Measurements from ENCODE around the gene CYBA.

CYBA gene

GRCh38 chr16:88631920-88632586, 18.8 kb downstream of the CYBA start:
- DNase-seq (ENCODE audit: low read depth in 3 of 3) = no peak

- DNase-seq (ENCODE audit: low read depth in 3 of 3) = no peak
Observed at GRCh38 chr16:88631384-88631783, 19.5 kb downstream of the CYBA start.

DNA sequence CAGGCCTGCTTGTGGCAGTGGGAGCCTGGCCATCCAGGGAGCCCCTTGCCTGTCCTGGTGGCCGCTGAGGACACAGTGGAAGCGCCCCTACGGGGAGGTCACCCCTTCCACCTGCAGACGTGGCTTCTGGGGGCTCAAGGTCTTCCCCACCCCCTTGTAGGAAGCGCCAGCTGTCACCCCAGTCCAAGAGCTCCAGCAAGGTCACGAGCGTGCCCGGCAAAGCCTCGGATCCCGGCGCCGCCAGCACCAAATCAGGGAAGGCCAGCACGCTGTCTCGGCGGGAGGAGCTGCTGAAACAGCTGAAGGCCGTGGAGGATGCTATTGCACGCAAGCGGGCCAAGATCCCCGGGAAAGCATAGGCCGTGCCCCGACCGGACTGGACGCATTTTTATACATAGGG, 19.9 kb downstream of the CYBA start:
- no peak for DNase-seq (ENCODE audit: low read depth in 3 of 3)

- no peak for DNase-seq (ENCODE audit: low read depth in 3 of 3)
Observed at GRCh38 chr16:88630433-88630832, 20.4 kb downstream of the CYBA start.

DNA sequence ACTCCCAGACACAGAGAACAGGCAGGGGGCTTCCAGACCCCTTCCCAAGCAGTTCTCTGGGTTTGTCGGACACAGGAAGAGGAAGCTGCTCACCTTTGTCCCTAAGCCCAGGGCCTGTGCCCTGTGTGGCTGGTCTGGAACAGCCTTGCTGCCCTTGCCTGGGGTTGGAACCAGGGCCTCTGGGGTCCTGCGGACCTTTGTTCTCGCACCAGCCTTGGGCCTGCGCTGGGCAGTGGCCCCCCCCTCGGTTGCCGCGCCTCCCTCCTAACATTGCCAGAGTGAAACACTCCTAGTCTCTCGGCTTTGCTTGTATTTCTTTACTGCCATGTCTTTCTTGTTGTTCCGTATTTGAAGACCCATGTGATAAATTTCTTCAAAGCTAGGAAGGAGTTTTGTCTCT, 21.0 kb downstream of the CYBA start:
- no peak for DNase-seq (ENCODE audit: low read depth in 3 of 3)

- DNase-seq (ENCODE audit: low read depth in 3 of 3) = no peak
Observed at GRCh38 chr16:88628512-88628974, 22.3 kb downstream of the CYBA start.

- DNase-seq (ENCODE audit: low read depth in 3 of 3) = no peak
Observed at GRCh38 chr16:88627531-88628411, 23.1 kb downstream of the CYBA start.

- no peak for DNase-seq (ENCODE audit: low read depth in 3 of 3)
Observed at GRCh38 chr16:88626646-88627045, 24.2 kb downstream of the CYBA start.

DNA sequence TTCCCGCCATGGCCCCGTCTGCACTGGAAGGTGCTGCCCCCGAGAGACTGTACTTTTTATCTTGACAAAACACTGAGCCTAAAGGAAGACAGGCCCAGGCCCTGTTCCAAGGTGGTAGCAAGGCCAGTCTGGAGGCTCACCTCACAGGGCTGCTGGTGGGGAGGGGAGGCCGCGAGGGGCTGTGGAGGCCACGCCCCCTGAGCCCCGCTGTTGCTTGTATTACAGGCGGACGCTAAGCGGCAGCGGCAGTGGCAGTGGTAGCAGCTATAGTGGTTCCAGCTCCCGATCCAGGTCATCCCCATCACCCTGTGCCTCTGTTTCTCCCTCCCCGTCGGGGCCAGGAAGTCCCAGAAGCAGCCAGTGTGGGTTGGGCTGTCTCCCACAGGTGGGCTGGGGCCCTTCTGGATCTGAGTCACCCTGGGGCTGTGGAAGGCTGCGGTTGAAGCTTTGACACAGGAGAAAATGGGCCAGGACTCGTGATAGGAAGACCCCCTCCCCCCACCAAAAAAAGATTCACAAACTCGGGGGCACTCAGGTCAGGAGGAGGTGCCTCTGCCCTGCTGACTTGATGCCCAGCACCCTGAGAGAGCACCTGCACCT, 25.8 kb downstream of the CYBA start:
- no peak for DNase-seq (ENCODE audit: low read depth in 3 of 3)

DNA sequence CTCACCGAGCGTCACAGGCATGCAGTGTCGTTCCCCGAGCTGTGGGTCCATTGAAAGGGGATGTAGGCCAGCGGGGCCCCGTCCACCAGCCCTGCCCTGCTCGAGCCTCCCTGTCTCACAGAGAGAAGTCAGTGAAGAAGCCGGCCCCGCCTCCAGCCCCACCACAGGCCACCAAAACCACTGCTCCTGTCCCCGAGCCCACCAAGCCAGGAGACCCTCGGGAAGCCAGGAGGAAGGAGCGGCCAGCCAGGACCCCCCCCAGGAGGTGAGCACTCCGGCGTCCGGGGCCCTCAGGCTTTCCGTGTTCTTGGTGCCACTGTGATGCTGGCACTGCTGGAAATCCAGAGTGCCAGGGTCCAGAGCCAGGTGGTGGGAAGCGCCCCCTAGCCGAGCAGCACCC, 26.4 kb downstream of the CYBA start:
- no peak for DNase-seq (ENCODE audit: low read depth in 3 of 3)

- DNase-seq (ENCODE audit: low read depth in 3 of 3) = no peak
Observed at GRCh38 chr16:88623858-88624257, 27.0 kb downstream of the CYBA start.

- DNase-seq (ENCODE audit: low read depth in 3 of 3) = no peak
Observed at GRCh38 chr16:88622866-88623265, 28.0 kb downstream of the CYBA start.

GRCh38 chr16:88622125-88622524, 28.7 kb downstream of the CYBA start:
- DNase-seq (ENCODE audit: low read depth in 3 of 3) = no peak

DNA sequence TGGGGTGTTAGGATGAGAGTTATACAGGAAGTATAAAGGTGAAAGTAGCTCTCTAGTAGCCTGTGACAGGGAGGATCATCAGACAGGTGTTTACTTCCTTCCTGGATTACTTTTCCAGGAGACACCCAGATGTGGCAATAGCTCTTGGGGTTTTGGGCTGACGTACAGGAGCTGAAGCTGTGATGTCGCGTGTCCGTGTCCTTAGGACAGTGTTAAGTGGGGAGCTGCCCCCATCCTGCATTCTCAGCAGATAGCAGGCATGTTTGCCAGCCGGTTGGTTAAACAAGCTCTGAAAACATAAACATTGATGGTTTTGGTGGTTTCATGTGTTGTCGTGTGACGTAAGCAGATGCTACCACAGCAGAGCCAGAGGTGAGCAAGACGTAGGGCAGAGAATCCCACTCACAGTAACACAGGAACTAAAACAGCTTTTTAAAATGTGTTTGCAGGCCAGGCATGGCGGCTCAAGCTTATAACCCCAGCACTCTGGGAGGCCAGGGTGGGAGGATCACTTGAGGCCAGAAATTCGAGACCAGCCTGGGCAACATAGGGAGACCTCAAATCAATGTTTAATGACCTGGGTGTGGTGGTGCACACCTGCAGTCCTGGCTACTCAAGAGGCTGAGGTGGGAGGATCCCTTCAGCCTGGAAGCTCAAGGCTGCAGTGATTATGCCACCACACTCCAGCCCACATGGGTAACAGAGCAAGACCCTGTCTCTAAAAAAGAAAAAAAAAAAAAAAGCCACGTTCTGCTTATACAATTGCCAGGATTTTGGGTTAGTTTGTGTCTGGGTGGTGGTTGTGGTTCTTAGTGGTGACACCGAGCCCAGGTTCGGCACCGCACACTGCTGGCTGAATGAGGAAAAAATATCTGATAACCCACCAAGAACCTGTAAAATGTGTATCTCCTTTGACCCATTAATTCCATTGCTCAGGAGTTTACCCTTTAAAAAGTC, 30.7 kb downstream of the CYBA start:
- peak in 2 of 3 experiments; percentile 19 to 40 for DNase-seq (ENCODE audit: low read depth in 3 of 3)

GRCh38 chr16:88618956-88619667, 31.7 kb downstream of the CYBA start:
- DNase-seq (ENCODE audit: low read depth in 3 of 3) = no peak

DNA sequence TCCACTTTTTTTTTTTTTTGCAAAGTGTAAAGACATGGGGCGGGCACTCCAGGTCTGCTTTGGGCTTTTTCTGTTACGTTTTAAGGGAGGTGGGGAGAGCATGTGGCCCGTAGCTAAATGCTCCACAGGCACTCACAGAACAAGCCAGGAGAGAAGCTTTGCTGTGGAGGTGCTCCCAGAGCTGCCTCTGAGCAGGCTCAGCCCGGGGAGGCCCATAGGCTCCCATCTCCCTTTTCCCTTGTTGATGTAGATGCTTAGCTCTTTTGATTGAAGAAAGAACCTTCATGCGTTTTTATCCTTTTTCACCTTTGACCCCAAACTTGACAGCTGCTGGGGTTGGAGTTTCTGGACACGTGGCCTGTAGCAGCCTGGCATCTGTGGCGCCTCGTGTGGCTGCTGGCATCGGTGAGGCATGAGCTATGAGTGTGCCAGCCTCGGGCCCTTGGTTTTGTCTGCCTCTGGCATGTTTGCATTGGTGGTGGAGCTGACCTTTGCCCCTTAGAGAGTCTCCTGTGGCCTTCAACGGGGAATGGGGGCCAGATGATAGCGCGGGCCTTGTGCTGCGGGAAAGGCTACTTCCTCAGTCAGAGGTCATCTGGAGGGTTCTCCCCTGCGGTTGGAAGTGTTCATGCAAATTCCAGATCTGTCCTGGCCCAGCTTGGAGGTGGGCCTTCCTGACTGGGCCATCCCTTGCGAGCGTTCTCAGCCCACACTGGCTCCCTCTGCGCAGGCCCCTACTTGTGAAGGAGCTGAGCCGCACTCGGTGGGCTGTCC, 32.5 kb downstream of the CYBA start:
- no peak for DNase-seq (ENCODE audit: low read depth in 3 of 3)

DNA sequence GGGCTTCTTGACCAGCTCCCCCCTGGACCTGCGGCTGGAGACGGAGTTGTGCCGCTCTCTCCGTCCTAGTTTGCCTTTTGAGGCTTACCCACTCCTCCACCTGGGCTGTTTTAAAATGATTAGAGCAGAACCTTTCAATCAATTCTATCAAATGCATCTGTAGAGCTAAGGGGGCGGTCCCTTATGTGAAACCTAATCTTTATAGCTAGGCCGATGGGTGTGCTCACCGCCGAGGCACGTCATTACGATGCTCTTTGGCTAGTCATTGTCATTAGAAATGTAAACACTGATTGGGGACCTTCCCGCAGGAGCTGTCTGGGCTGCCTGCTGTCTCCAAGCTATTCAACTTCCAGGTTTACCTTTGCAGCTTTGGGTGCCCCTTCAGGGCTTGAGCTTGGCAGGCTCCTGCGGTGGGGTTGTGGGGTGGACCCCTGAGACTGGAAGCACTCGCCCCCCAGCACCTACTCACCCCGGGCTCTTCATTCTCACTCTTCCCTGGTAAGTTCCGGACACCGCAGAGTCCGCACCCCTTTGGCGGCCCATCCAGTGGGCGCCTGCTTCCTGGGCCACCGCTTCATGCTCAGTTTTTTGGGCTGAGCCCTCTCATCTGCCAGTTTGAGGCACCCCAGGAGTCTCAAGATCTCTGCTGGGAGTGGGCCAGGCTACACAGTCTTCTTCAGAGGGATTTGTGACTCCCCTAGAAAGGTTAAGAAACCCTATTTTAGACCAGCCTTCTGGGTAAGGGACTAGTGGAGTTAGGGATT, 33.4 kb downstream of the CYBA start:
- no peak for DNase-seq (ENCODE audit: low read depth in 3 of 3)

DNA sequence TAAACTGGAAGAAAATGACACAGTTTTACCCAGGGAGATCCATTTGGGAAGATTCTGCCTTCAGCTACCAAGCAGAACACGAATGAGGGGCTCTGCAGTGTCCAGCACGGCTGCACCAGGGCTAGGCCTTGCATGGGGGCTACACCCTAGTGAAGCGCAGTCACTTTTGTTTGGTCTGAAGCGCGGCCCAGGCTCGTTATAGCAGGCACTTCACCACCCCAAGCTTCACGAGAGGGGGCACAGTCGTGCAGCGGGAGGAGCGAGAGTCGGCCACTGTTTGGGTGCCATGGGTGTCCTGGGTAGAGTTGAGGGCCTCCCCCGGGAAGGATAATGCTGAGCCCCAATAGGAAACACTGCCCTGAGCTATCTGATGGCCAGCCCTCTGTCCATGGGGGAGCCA, 34.1 kb downstream of the CYBA start:
- no peak for DNase-seq (ENCODE audit: low read depth in 3 of 3)

GRCh38 chr16:88616320-88616719, 34.5 kb downstream of the CYBA start:
- no peak for DNase-seq (ENCODE audit: low read depth in 3 of 3)

All from stimulated activated CD4-positive, alpha-beta T cell treated with anti-CD3 and anti-CD28 coated beads, TNF-alpha, amount 100 ng/mL, for 4 hours (primary cell).